Measurements from ENCODE around the gene TP53I3. TPM values are rescaled to one million over a fixed set of nuclear protein-coding genes. Genes with fewer than 3 reads are reported as not detected.

The TP53I3 gene
- total and polyA plus RNA-seq, 2 donors (not counting 3 experiments of a cell fraction or from before 2014, with no cell fraction given), result 94.2 to 116 TPM

DNA sequence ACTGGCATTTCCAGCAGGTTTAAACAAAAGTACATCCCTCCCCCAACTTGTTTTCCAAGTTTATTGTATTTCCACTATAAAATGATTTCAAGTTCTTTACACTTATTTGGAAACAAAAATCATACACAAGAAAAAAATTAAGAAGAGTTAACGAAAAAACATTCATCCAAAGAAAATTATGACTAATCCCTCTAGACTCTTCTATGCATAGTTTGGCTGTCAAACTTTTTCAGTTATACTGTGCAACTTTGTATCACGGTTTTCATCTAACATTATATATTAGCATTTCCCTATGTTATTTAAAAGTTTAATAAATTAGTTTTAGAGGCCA is 38.1 kb downstream of the TP53I3 start:
- Histone ChIP-seq H3K9ac (replicated peaks; ENCODE audit: extremely low read depth, insufficient read depth, low read length) (peak overlapping the region; percentile 82), H3K9me1 (replicated peaks; ENCODE audit: control insufficient read depth, extremely low read depth, insufficient read depth, low read length) (no peaks in the 10 kb centered on the region), H3K27ac (ENCODE audit: insufficient read depth, low read depth, low read length) (peak overlapping the region; percentile 36), H3K36me3 (ENCODE audit: control insufficient read depth in 2 of 2, extremely low read depth in 1 of 2, insufficient read depth in 2 of 2, low read length in 2 of 2) (no peaks in the 10 kb centered on the region), H3K4me2 (ENCODE audit: insufficient read depth, low read length) (peak overlapping the region; percentile 80), H2AFZ (ENCODE audit: low read depth, low read length) (peak overlapping the region; percentile 90), H3K27me3 (ENCODE audit: control insufficient read depth in 2 of 2, insufficient read depth in 2 of 2, low read length in 2 of 2) (no peaks in the 10 kb centered on the region), H3K9me3 (replicated peaks; ENCODE audit: control insufficient read depth, insufficient read depth, low read length) (no peaks in the 10 kb centered on the region), H4K20me1 (replicated peaks; ENCODE audit: control insufficient read depth, extremely low read depth, insufficient read depth, low read length) (no peaks in the 10 kb centered on the region), H3K4me1 (ENCODE audit: control insufficient read depth, extremely low read depth, insufficient read depth, low read length) (peaks cover 23% of the 10 kb centered on the region), H3K4me3 (replicated peaks in 1 of 3; ENCODE audit: insufficient read depth in 1 of 3, low read depth in 1 of 3, low read length in 3 of 3) (peak overlapping the region; percentile 89 to 95 (median 89)), H3K79me2 (ENCODE audit: control insufficient read depth, insufficient read depth, low read length) (peaks cover 22% of the 10 kb centered on the region)
- intact Hi-C loops (cut with micrococcal nuclease) (no loop called here), dilution Hi-C loops (cut with MboI; ENCODE audit: extremely low pct_ligation_motif_present, low sequenced_read_pairs) (no loop called here)
- FAIRE-seq (no peak), DNase-seq (ENCODE audit: low read depth, low spot score) (peak; percentile 10)
- no peak for TF ChIP-seq POLR2AphosphoS5 (IDR thresholded peaks at IDR 0.05; ENCODE audit: insufficient read depth, low read depth, low read length)
- TF ChIP-seq POLR2A (IDR thresholded peaks at IDR 0.05; ENCODE audit: low read depth, low read length), result no peak
- TF ChIP-seq, protein P1, sequence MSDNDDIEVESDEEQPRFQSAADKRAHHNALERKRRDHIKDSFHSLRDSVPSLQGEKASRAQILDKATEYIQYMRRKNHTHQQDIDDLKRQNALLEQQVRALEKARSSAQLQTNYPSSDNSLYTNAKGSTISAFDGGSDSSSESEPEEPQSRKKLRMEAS (IDR thresholded peaks at IDR 0.05; ENCODE audit: insufficient read depth, insufficient read length), result no peak
- TF ChIP-seq FOS (IDR thresholded peaks at IDR 0.05; ENCODE audit: borderline replicate concordance, insufficient read depth, low read length), result no peak
- no peak for TF ChIP-seq GATA2 (IDR thresholded peaks at IDR 0.05; ENCODE audit: insufficient read depth, insufficient read length, low read depth, low read length)
- no peak for TF ChIP-seq EZH2 (IDR thresholded peaks at IDR 0.05; ENCODE audit: borderline replicate concordance, low read depth, low read length, severe bottlenecking)
- no TSS peak for BruUV-seq (replicated peaks)
- CTCF ChIA-PET, result interaction anchor here (1.2 to 1.8 kb wide), 5 partner anchors 30 to 222 kb away, joined by 3 to 14 read pairs (median 6); partner anchors contain the start of genes ATAD2B and SF3B6
- POLR2A ChIA-PET, result interaction anchor here (1.0 to 1.6 kb wide), 3 partner anchors 10 to 119 kb away, joined by 4 to 15 read pairs (median 7); partner anchors contain the start of gene ATAD2B
